Endothelial cell of umbilical vein (primary cell): ENCODE measurements around the gene FOXP1.

Experiments used
- EZH2 ChIP-seq: IDR thresholded peaks from 2 replicates; pipeline ENCODE4 v1.6.1; 2012; ENCODE audit warnings: borderline replicate concordance, low read depth, mild to moderate bottlenecking, moderate library complexity, low read length, inconsistent platforms; ENCODE audit not compliant: severe bottlenecking
- JUN ChIP-seq: IDR thresholded peaks from 2 replicates; pipeline ENCODE4 v1.6.1; 2011; ENCODE audit warnings: borderline replicate concordance, low read depth; ENCODE audit not compliant: insufficient read length, insufficient read depth
- POLR2AphosphoS5 ChIP-seq: IDR thresholded peaks from 2 replicates; pipeline ENCODE4 v1.6.1; 2012; ENCODE audit warnings: low read depth, mild to moderate bottlenecking, control low read depth, low read length, moderate library complexity; ENCODE audit not compliant: insufficient read depth
- TF ChIP-seq, protein P1 (sequence below), 2 donors: IDR thresholded peaks; 1 replicate in 1 of 2; 2 replicates in 1 of 2; pipeline ENCODE4 v1.5.1; 2011; ENCODE audit warnings: low read length in 2 of 2, mild to moderate bottlenecking in 2 of 2, moderate library complexity in 2 of 2, control low read depth in 1 of 2, inconsistent platforms in 1 of 2, low read depth in 1 of 2; ENCODE audit not compliant: insufficient read depth in 1 of 2; ENCODE audit errors: extremely low read depth in 1 of 2
- TF ChIP-seq, protein P2 (sequence below): IDR thresholded peaks from 2 replicates; pipeline ENCODE4 v1.6.1; 2011; ENCODE audit not compliant: insufficient read depth, insufficient read length

DNA sequence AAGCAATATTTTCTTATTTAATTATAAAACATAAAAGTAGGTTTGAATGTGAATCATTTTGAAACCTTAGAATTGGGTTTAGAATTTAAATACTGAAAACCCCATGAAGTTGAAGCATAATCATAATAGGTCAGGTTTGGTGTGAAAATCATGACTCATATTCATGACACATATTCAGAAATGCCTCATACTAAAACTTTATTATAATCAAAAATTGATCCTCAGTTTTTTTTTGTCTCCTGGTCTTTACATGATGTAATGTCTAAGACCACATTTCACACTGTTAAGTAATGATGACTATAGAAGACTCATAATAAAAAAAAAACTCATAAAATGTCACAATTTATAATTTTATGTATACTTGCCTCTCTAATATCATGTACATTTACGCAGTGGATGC lies 190.4 kb downstream of the FOXP1 start:
- TF ChIP-seq, protein P1, sequence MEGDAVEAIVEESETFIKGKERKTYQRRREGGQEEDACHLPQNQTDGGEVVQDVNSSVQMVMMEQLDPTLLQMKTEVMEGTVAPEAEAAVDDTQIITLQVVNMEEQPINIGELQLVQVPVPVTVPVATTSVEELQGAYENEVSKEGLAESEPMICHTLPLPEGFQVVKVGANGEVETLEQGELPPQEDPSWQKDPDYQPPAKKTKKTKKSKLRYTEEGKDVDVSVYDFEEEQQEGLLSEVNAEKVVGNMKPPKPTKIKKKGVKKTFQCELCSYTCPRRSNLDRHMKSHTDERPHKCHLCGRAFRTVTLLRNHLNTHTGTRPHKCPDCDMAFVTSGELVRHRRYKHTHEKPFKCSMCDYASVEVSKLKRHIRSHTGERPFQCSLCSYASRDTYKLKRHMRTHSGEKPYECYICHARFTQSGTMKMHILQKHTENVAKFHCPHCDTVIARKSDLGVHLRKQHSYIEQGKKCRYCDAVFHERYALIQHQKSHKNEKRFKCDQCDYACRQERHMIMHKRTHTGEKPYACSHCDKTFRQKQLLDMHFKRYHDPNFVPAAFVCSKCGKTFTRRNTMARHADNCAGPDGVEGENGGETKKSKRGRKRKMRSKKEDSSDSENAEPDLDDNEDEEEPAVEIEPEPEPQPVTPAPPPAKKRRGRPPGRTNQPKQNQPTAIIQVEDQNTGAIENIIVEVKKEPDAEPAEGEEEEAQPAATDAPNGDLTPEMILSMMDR (IDR thresholded peaks at IDR 0.05; ENCODE audit: extremely low read depth in 1 of 2, insufficient read depth in 1 of 2, low read depth in 1 of 2, low read length in 2 of 2), result no peak
- TF ChIP-seq, protein P2, sequence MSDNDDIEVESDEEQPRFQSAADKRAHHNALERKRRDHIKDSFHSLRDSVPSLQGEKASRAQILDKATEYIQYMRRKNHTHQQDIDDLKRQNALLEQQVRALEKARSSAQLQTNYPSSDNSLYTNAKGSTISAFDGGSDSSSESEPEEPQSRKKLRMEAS, result no peak
- TF ChIP-seq JUN (peak; percentile 80), POLR2AphosphoS5 (no peak), EZH2 (no peak)
